ENCODE results near the gene ABLIM2.

The ABLIM2 gene

GRCh38 chr4:8192748-8193738 is 34.4 kb upstream of the ABLIM2 start:
- DNase-seq, result no peak

- DNase-seq, result no peak
These were observed 32.6 kb upstream of the ABLIM2 start for GRCh38 chr4:8191136-8191747.

GRCh38 chr4:8189551-8190466 is 31.2 kb upstream of the ABLIM2 start:
- DNase-seq, result no peak

GRCh38 chr4:8188743-8189550 is 30.3 kb upstream of the ABLIM2 start:
- peak; percentile 91 for DNase-seq

GRCh38 chr4:8188085-8188484 is 29.5 kb upstream of the ABLIM2 start:
- DNase-seq, result no peak

- DNase-seq, result no peak
These were observed 27.3 kb upstream of the ABLIM2 start for GRCh38 chr4:8185930-8186329.

GRCh38 chr4:8185295-8185694 is 26.7 kb upstream of the ABLIM2 start:
- DNase-seq, result no peak

- DNase-seq, result no peak
These were observed 25.4 kb upstream of the ABLIM2 start for GRCh38 chr4:8184061-8184460.

- DNase-seq, result no peak
These were observed 24.5 kb upstream of the ABLIM2 start for GRCh38 chr4:8182858-8183725.

GRCh38 chr4:8182294-8182693 is 23.7 kb upstream of the ABLIM2 start:
- no peak for DNase-seq

GRCh38 chr4:8181844-8182243 is 23.2 kb upstream of the ABLIM2 start:
- DNase-seq, result no peak

GRCh38 chr4:8181119-8181518 is 22.5 kb upstream of the ABLIM2 start:
- no peak for DNase-seq

GRCh38 chr4:8180310-8181093 is 21.9 kb upstream of the ABLIM2 start:
- DNase-seq, result no peak

- DNase-seq, result no peak
These were observed 21.2 kb upstream of the ABLIM2 start for GRCh38 chr4:8179771-8180170.

GRCh38 chr4:8179074-8179473 is 20.5 kb upstream of the ABLIM2 start:
- DNase-seq, result no peak

- no peak for DNase-seq
These were observed 19.3 kb upstream of the ABLIM2 start for GRCh38 chr4:8177956-8178355.

- no peak for DNase-seq
These were observed 18.9 kb upstream of the ABLIM2 start for GRCh38 chr4:8177552-8177951.

- DNase-seq, result peak; percentile 16
These were observed 18.2 kb upstream of the ABLIM2 start for GRCh38 chr4:8176547-8177399.

GRCh38 chr4:8175686-8176085 is 17.1 kb upstream of the ABLIM2 start:
- DNase-seq, result no peak

All from DMS 273 treated with DMSO at 0.1 percent for 48 hours (cell line).